NCI-H460 (cell line): ENCODE measurements around the gene GLIS1. TPM values are rescaled to one million over a fixed set of nuclear protein-coding genes. Genes with fewer than 3 reads are reported as not detected.

ENCODE experiments used
- DNase-seq: peaks from one replicate; pipeline ENCODE4 v3.0.0-alpha.2; 2016; ENCODE audit warnings: low read depth; ENCODE audit errors: extremely low read depth
- total RNA-seq: library from RNA; depleted of rRNA; stranded (reverse); fragments of >200 nt; shearing (Covaris generic); gene quantifications from 2 replicates; pipeline ENCODE4 v1.2.3, GENCODE V29; 2014

The GLIS1 gene
- total RNA-seq, 1 experiment from 2014 or later = 0.05 TPM

- no peak for DNase-seq
Observed at GRCh38 chr1:53640701-53641075, 98.3 kb downstream of the GLIS1 start.

DNA sequence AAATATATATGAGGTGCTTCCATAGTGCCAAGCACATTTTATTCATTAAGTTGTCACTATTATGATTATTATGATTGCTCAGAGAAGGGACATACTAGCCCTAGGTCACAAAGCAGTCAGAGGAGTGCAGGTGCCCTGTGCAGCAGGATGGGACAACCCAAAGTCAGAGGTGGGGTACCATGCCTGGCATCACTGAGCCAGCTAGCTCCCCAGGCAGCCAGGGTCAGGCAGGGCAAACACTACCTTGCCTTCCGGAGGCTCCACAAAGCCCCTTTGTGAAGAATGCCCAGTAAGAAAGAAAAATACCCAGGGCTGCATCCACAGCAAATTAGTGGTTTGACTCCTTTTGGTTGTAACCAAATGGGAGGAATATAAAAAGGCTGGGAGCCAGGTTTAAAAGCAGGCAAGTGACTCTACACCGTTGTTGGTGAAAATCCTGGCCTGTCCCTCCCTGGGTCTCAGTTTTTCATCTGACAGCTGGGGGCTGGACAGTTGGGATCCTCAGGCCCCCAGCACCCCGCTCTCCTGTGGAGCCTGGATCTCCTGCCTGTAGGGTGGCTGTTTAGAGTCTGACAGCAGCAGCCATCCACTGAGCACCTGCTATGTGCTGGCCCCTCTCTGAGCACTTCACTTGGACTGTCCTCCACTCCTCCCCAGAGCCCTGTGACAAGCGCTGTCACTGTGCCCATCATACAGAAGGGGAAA lies 98.8 kb downstream of the GLIS1 start:
- no peak for DNase-seq

DNA sequence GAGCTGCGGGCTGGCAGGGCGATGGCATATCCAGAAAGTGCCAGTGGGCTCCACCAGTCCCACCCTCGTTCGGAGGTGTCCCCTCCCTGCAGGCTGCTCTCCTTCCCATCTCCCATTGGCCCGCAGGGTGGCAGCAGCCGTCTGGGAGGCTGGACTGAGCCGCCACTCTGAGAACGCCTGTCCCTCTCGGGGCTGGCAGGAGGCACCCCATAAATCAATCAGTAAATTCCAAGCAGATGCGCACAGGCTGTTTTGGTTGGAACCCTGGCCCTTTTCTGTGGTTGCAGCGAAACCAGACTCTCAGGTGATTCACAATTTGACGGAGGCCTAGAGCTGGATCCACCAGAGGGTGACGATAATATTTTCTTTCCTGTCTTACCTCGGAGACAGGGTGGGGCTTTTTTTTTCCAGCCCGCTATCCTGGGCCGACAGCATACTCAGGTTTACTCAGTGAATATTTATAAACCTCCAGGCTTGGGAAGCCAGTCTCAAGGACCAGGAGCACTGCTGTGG lies 99.7 kb downstream of the GLIS1 start:
- no peak for DNase-seq

- DNase-seq = no peak
Observed at GRCh38 chr1:53638360-53639035, 100.5 kb downstream of the GLIS1 start.

DNA sequence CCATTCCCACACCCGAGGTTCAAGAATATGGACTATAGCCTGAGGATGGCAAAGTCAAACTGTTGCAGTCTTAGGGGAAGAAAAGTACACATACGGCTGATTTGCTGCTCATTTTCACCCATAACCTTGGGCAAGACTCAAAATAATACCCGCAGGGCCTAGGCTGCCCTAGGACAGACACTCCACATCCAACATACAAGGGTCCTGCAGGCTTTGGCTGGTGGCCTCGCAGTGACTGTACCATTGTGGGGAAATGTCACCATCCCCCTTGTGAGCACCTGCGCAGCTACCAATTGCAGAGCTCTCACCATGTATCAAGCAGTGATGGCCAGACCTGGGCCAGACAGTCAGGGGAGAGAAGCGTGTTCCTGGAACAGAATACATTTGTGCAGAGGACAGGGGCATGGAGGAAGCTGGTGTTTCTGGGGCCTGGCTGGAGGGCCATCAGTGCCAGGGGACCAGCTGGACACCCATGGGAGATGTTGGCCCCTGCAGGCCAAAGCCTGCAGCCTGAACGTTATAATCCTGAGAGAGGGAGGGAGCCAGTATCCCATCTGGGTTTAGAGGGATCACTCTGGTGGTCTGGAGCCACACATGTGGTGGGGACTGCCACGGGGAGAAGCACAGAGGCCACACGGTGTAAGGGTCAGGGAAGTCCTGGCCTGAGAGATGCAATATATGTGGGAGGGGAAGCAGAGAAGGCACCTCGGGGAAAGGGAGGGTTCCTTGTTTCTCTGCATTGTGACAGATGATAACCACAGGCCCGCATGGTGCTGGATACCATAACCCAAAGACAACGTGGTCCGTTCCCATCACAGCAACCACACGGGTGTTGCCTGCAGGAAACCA lies 101.2 kb downstream of the GLIS1 start:
- no peak for DNase-seq

GRCh38 chr1:53636621-53637171 lies 102.3 kb downstream of the GLIS1 start:
- no peak for DNase-seq

- DNase-seq = no peak
Observed at GRCh38 chr1:53634571-53634979, 104.4 kb downstream of the GLIS1 start.

- no peak for DNase-seq
Observed at GRCh38 chr1:53633073-53633704, 105.8 kb downstream of the GLIS1 start.

- DNase-seq = no peak
Observed at GRCh38 chr1:53631622-53632310, 107.2 kb downstream of the GLIS1 start.

GRCh38 chr1:53629101-53629691 lies 109.8 kb downstream of the GLIS1 start:
- no peak for DNase-seq

GRCh38 chr1:53628286-53628955 lies 110.5 kb downstream of the GLIS1 start:
- DNase-seq = no peak

- DNase-seq = no peak
Observed at GRCh38 chr1:53627666-53628065, 111.3 kb downstream of the GLIS1 start.

GRCh38 chr1:53627031-53627430 lies 111.9 kb downstream of the GLIS1 start:
- no peak for DNase-seq

- DNase-seq = no peak
Observed at GRCh38 chr1:53626616-53627015, 112.3 kb downstream of the GLIS1 start.

- no peak for DNase-seq
Observed at GRCh38 chr1:53625766-53626520, 113.0 kb downstream of the GLIS1 start.

- no peak for DNase-seq
Observed at GRCh38 chr1:53625049-53625448, 113.9 kb downstream of the GLIS1 start.

DNA sequence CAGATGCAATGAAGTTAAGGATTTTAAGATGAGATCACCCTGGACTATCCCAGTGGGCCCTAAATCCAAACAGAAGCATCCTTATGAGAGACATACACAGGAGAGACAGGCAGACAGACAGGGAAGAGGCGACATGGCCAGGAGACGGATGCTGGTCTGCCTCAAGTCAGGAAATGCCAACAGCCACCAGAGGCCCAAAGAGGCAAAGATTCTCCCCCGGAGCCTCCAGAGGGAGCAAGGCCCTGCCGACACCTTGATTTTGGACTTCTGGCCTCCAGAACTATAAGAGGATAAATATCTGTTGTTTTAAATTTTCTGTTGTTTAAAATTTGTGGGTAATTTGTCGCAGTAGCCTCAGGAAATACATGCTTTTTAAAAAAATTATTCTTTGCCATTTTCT lies 116.4 kb downstream of the GLIS1 start:
- no peak for DNase-seq

- DNase-seq = no peak
Observed at GRCh38 chr1:53621144-53621543, 117.8 kb downstream of the GLIS1 start.
